Endothelial cell of umbilical vein (primary cell): Measurements from ENCODE around the gene HTATSF1. TPM values are rescaled to one million over a fixed set of nuclear protein-coding genes. Genes with fewer than 3 reads are reported as not detected.

Experiments used
- BruUV-seq: library from RNA; stranded (reverse); fragments of 400-500 nt; replicated peaks from 2 replicates; lab custom pipeline; 2021; lab: Mats Ljungman, UMichigan
- CTCF ChIA-PET: fragments of 300-600, 350-600 bp; sonication (Branson Sonifier 250); formaldehyde crosslinking; loops from one replicate; lab custom pipeline; 2021; ENCODE audit warnings: antibody characterized with exemption, inconsistent platforms; lab: Charles Lee
- POLR2A ChIA-PET: fragments of 300-600, 350-600 bp; sonication (Branson Sonifier 250); formaldehyde crosslinking; loops from one replicate; lab custom pipeline; 2021; ENCODE audit warnings: antibody characterized with exemption, inconsistent platforms; lab: Charles Lee
- DNase-seq: peaks from one replicate; pipeline ENCODE4 v3.0.0-alpha.2; 2011; ENCODE audit warnings: low read depth, low spot score
- FAIRE-seq: peaks from 2 replicates; lab custom pipeline; 2011; peaks lifted over from hg19 to GRCh38; lab: Jason Lieb, UNC
- H2AFZ ChIP-seq: 2 replicates; pipeline ENCODE4 v1.6.0; 2012; ENCODE audit warnings: low read depth, low read length, control low read depth, inconsistent platforms
- H3K27ac ChIP-seq: 2 replicates; pipeline ENCODE4 v1.5.1; 2011; ENCODE audit warnings: low read depth, mild to moderate bottlenecking, control low read depth, low read length, moderate library complexity; ENCODE audit not compliant: insufficient read depth
- H3K27me3 ChIP-seq, 2 experiments: 2 replicates each; pipeline versions ENCODE4 v1.6.0 to v1.6.1; 2011; ENCODE audit warnings: low read length in 2 of 2, mixed read lengths in 1 of 2; ENCODE audit not compliant: control insufficient read depth in 2 of 2, insufficient read depth in 2 of 2
- H3K36me3 ChIP-seq, 2 experiments: 2 replicates in 1 of 2; 3 replicates in 1 of 2; pipeline ENCODE4 v1.5.1; 2011; ENCODE audit warnings: low read length in 2 of 2, mild to moderate bottlenecking in 1 of 2, moderate library complexity in 1 of 2; ENCODE audit not compliant: control insufficient read depth in 2 of 2, insufficient read depth in 2 of 2; ENCODE audit errors: extremely low read depth in 1 of 2
- H3K4me1 ChIP-seq: 3 replicates; pipeline ENCODE4 v1.5.1; 2011; ENCODE audit warnings: mild to moderate bottlenecking, low read length; ENCODE audit not compliant: control insufficient read depth, insufficient read depth; ENCODE audit errors: extremely low read depth
- H3K4me2 ChIP-seq: 2 replicates; pipeline ENCODE4 v1.6.1; 2011; ENCODE audit warnings: low read length, control low read depth, mixed read lengths; ENCODE audit not compliant: insufficient read depth
- H3K4me3 ChIP-seq, 3 experiments: fragments of 200-600 bp in 1 of 3; sonication (generic), shearing (Covaris generic) in 1 of 3; replicated peaks in 1 of 3; 2 replicates each; pipeline ENCODE4 v1.5.1; 2011 to 2016; ENCODE audit warnings: control low read depth in 3 of 3, low read length in 3 of 3, mild to moderate bottlenecking in 2 of 3, inconsistent platforms in 1 of 3, low read depth in 1 of 3, moderate library complexity in 1 of 3; ENCODE audit not compliant: insufficient read depth in 1 of 3
- H3K79me2 ChIP-seq: 2 replicates; pipeline ENCODE4 v1.6.0; 2012; ENCODE audit warnings: low read length, inconsistent platforms; ENCODE audit not compliant: control insufficient read depth, insufficient read depth
- H3K9ac ChIP-seq: replicated peaks from 2 replicates; pipeline ENCODE3; 2011; ENCODE audit warnings: low read length, control low read depth; ENCODE audit not compliant: insufficient read depth; ENCODE audit errors: extremely low read depth
- H3K9me1 ChIP-seq: replicated peaks from 3 replicates; pipeline ENCODE4 v1.6.0; 2011; ENCODE audit warnings: mild to moderate bottlenecking, low read length; ENCODE audit not compliant: control insufficient read depth, insufficient read depth; ENCODE audit errors: extremely low read depth
- H3K9me3 ChIP-seq: replicated peaks from 2 replicates; pipeline ENCODE4 v1.5.1; 2012; ENCODE audit warnings: low read length, inconsistent platforms; ENCODE audit not compliant: control insufficient read depth, insufficient read depth
- H4K20me1 ChIP-seq: replicated peaks from 2 replicates; pipeline ENCODE3; 2011; ENCODE audit warnings: mild to moderate bottlenecking, low read length; ENCODE audit not compliant: control insufficient read depth, insufficient read depth; ENCODE audit errors: extremely low read depth
- CTCF ChIP-seq, 2 donors: IDR thresholded peaks; 1 replicate in 1 of 2; 2 replicates in 1 of 2; pipeline ENCODE4 v1.5.1; 2011; ENCODE audit warnings: low read length in 2 of 2, mild to moderate bottlenecking in 2 of 2, moderate library complexity in 2 of 2, control low read depth in 1 of 2, inconsistent platforms in 1 of 2, low read depth in 1 of 2; ENCODE audit not compliant: insufficient read depth in 1 of 2; ENCODE audit errors: extremely low read depth in 1 of 2
- EZH2 ChIP-seq: IDR thresholded peaks from 2 replicates; pipeline ENCODE4 v1.6.1; 2012; ENCODE audit warnings: borderline replicate concordance, low read depth, mild to moderate bottlenecking, moderate library complexity, low read length, inconsistent platforms; ENCODE audit not compliant: severe bottlenecking
- FOS ChIP-seq: IDR thresholded peaks from 2 replicates; pipeline ENCODE4 v1.6.1; 2011; ENCODE audit warnings: mild to moderate bottlenecking, low read length, moderate library complexity, borderline replicate concordance; ENCODE audit not compliant: insufficient read depth
- GATA2 ChIP-seq: IDR thresholded peaks from 2 replicates; pipeline ENCODE4 v1.7.0; 2011; ENCODE audit warnings: low read depth, mild to moderate bottlenecking, moderate library complexity, mixed read lengths, low read length; ENCODE audit not compliant: insufficient read length, insufficient read depth
- JUN ChIP-seq: IDR thresholded peaks from 2 replicates; pipeline ENCODE4 v1.6.1; 2011; ENCODE audit warnings: borderline replicate concordance, low read depth; ENCODE audit not compliant: insufficient read length, insufficient read depth
- MAX ChIP-seq: IDR thresholded peaks from 2 replicates; pipeline ENCODE4 v1.6.1; 2011; ENCODE audit not compliant: insufficient read depth, insufficient read length
- MYC ChIP-seq: IDR thresholded peaks from one replicate; pipeline ENCODE4 v1.6.1; 2011; ENCODE audit warnings: mild to moderate bottlenecking, low read depth, low read length
- POLR2A ChIP-seq: IDR thresholded peaks from 2 replicates; pipeline ENCODE4 v1.6.1; 2012; ENCODE audit warnings: low read depth, mild to moderate bottlenecking, control low read depth, low read length
- POLR2AphosphoS5 ChIP-seq: IDR thresholded peaks from 2 replicates; pipeline ENCODE4 v1.6.1; 2012; ENCODE audit warnings: low read depth, mild to moderate bottlenecking, control low read depth, low read length, moderate library complexity; ENCODE audit not compliant: insufficient read depth
- dilution Hi-C: fragments of 300-500 bp; cut with MboI; formaldehyde crosslinking; loops from one replicate; pipeline ENCODE4 v1.15.0; 2019; ENCODE audit warnings: low sequenced_read_pairs; ENCODE audit not compliant: extremely low pct_ligation_motif_present
- intact Hi-C: fragments of 100-400 bp; cut with micrococcal nuclease; formaldehyde crosslinking; loops from one replicate; pipeline ENCODE4 v1.10.0; 2022
- polyA plus RNA-seq, 4 experiments: library from polyadenylated mRNA; depleted of rRNA in 3 of 4; stranded (reverse) in 3 of 4; unstranded in 1 of 4; fragments of >200 nt; gene quantifications; 2 replicates each; pipeline versions ENCODE4 v1.2.1 to v1.2.3, GENCODE V29; 2011 to 2012; ENCODE audit warnings: missing spikeins in 1 of 4
- total RNA-seq: library from RNA; stranded (reverse); gene quantifications from 2 replicates; pipeline ENCODE4 v1.2.3, GENCODE V29; 2021

The HTATSF1 gene
- total and polyA plus RNA-seq, 2 donors (not counting 3 experiments of a cell fraction or from before 2014, with no cell fraction given) = 1.0 to 31.1 TPM

- intact Hi-C loops = no loop called here
- dilution Hi-C loops = no loop called here
- Histone ChIP-seq H3K4me3 (no peak overlapping the region), H2AFZ (no peak overlapping the region), H3K9ac (no peak overlapping the region), H3K4me1 (no peaks in the 10 kb centered on the region), H3K36me3 (no peaks in the 10 kb centered on the region), H3K79me2 (no peaks in the 10 kb centered on the region), H3K27ac (no peak overlapping the region), H3K4me2 (no peak overlapping the region), H3K9me3 (no peaks in the 10 kb centered on the region), H4K20me1 (no peaks in the 10 kb centered on the region), H3K27me3 (no peaks in the 10 kb centered on the region), H3K9me1 (no peaks in the 10 kb centered on the region)
- no peak for FAIRE-seq
- ChIA-PET CTCF (no interaction called here), POLR2A (no interaction called here)
- TF ChIP-seq MYC = no peak
- no peak for TF ChIP-seq JUN
- TF ChIP-seq EZH2 = no peak
- no peak for TF ChIP-seq POLR2AphosphoS5
- no peak for TF ChIP-seq GATA2
- no peak for TF ChIP-seq CTCF (IDR thresholded peaks at IDR 0.05; ENCODE audit: extremely low read depth in 1 of 2, insufficient read depth in 1 of 2, low read depth in 1 of 2, low read length in 2 of 2)
- no peak for TF ChIP-seq POLR2A
- TF ChIP-seq MAX = no peak
- no peak for TF ChIP-seq FOS
- BruUV-seq = no TSS peak
- no peak for DNase-seq
These were observed 51.8 kb downstream of the HTATSF1 start for GRCh38 chrX:136549226-136549625.
